ENCODE results near the gene RIN2.

DNA sequence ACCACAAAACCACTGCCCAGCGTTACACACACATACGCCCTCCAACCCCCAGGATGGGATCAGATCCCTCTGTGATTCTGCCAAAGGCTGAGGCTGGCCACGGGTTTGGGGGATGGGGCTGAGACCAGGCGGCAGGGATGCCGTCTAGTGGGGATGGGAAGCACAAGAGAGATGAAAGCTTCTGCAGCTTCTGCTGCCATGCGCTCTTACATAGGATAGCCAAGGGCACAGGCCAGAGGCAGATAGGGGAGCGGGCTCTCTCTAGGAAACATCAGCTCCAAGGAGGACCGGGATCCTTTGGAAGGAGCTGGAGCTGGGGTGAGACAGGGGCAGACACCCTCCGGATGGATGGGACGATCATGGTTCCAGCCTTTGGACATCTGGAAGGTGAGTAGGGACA is 18.7 kb upstream of the RIN2 start:
- TF ChIP-seq, protein P1, sequence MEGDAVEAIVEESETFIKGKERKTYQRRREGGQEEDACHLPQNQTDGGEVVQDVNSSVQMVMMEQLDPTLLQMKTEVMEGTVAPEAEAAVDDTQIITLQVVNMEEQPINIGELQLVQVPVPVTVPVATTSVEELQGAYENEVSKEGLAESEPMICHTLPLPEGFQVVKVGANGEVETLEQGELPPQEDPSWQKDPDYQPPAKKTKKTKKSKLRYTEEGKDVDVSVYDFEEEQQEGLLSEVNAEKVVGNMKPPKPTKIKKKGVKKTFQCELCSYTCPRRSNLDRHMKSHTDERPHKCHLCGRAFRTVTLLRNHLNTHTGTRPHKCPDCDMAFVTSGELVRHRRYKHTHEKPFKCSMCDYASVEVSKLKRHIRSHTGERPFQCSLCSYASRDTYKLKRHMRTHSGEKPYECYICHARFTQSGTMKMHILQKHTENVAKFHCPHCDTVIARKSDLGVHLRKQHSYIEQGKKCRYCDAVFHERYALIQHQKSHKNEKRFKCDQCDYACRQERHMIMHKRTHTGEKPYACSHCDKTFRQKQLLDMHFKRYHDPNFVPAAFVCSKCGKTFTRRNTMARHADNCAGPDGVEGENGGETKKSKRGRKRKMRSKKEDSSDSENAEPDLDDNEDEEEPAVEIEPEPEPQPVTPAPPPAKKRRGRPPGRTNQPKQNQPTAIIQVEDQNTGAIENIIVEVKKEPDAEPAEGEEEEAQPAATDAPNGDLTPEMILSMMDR (IDR thresholded peaks at IDR 0.05): no peak
- no peak for TF ChIP-seq POLR2A (IDR thresholded peaks at IDR 0.05)

Data from right lobe of liver (tissue), 4 donors.